NK-92 (cell line): ENCODE results near the gene NDUFS8.

ENCODE experiments used
- DNase-seq: peaks from one replicate; lab custom pipeline; 2025; ENCODE audit not compliant: unreplicated experiment; lab: John Stamatoyannopoulos, UW

NDUFS8 gene

GRCh38 chr11:68076371-68077042, 46.0 kb downstream of the NDUFS8 start:
- DNase-seq, result no peak

- no peak for DNase-seq
Observed at GRCh38 chr11:68077617-68078582, 47.4 kb downstream of the NDUFS8 start.

GRCh38 chr11:68080860-68081259, 50.4 kb downstream of the NDUFS8 start:
- DNase-seq, result no peak

- no peak for DNase-seq
Observed at GRCh38 chr11:68081691-68082090, 51.2 kb downstream of the NDUFS8 start.

DNA sequence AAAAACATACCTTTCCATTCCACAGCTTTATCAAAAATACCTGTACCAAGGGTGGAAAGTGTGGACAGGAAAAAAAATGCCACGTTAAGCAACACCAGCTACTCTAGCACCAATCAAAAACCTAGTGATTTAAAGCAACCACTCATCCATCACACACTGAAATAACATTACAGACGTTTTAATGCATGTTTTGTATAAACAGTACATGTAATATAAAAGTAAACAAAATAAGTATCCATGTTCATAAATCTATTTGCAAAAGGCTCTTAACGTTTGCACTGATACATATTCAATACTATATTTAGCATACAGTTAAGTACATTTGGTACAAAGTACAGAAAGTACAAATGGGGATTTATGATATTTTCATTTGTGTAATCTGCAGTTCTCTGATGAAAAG, 52.0 kb downstream of the NDUFS8 start:
- no peak for DNase-seq

- DNase-seq, result no peak
Observed at GRCh38 chr11:68083517-68083916, 53.0 kb downstream of the NDUFS8 start.
